ENCODE measurements around the gene TPRA1. TPM values are rescaled to one million over a fixed set of nuclear protein-coding genes. Genes with fewer than 3 reads are reported as not detected.
A peak's percentile ranks its signal among the peaks of the same experiment; 100 is the strongest.

The TPRA1 gene
- polyA plus RNA-seq, 1 donor from 2014 or later, result 23.7 TPM

DNA sequence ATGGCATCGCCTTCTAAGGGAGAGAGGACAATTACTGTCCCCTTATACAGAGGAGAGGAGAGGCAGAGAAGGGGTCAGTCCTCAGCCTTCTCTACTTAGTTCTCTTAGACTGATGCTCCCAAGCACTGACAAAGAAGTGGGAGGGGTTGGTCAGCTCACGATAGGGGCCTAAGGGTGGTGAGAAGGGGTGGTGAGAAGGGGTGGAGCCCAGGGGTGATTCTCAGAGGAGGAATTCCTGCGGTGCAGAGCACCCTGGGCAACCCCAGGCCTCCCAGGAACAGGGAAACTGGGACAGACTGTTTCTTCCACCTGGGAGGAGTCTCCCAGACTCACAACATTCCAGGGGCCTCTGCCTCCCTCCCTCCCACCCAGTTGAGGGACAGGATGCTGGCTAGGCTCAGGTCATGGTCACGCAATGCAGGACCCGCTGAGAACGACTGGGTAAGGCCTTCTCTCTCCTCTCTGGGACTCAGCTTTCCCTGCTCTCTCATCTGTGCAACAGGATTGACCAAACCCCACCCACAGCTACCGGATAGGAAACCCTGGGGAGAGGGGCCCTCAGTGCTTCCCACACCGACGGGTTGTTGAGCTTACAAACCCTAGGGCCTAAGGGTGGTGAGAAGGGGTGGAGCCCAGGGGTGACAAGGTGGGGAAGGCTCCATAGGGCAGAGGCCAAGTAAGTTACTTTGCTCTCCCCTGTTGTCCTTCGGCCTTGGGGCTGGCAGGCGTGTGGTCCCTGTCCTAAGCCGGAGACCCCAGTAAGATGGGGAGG, 1.5 kb downstream of the TPRA1 start:
- Mint-ChIP-seq H3K27ac (peak overlapping the region in 2 of 3 donors; percentile 12 to 85), H3K4me1 (peaks cover 22 to 32% (median 27%) of the 10 kb centered on the region in 3 donors), H3K4me3 (peak overlapping the region; percentile 80 to 96 (median 86)), H3K27me3 (no peaks in the 10 kb centered on the region), H3K36me3 (no peaks in the 10 kb centered on the region), H3K9me3 (no peaks in the 10 kb centered on the region)

DNA sequence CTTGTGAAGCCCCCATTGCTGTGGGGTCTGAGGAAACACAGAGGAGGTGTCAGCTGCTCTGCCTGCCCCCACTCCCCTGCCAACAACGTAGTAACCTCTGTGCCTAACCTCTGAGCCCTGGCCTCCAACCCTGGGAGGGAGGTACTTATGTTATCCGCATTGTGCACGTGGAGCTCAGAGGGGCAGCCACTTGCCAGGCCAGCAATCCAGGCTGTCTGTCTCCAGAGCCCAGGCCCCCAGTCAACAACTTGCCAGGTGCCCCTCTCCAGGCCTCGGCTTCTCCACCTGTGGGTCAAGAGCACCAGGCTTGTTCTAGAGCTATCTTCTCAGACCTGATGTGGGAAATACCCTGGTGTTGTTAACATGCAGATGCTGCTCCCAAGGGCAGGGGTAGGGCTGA, 2.7 kb downstream of the TPRA1 start:
- Mint-ChIP-seq H3K36me3 (peaks cover 2% of the 10 kb centered on the region), H3K9me3 (no peaks in the 10 kb centered on the region), H3K4me3 (no peak overlapping the region), H3K4me1 (peaks cover 22 to 32% (median 27%) of the 10 kb centered on the region in 3 donors), H3K27ac (no peak overlapping the region), H3K27me3 (no peaks in the 10 kb centered on the region)

DNA sequence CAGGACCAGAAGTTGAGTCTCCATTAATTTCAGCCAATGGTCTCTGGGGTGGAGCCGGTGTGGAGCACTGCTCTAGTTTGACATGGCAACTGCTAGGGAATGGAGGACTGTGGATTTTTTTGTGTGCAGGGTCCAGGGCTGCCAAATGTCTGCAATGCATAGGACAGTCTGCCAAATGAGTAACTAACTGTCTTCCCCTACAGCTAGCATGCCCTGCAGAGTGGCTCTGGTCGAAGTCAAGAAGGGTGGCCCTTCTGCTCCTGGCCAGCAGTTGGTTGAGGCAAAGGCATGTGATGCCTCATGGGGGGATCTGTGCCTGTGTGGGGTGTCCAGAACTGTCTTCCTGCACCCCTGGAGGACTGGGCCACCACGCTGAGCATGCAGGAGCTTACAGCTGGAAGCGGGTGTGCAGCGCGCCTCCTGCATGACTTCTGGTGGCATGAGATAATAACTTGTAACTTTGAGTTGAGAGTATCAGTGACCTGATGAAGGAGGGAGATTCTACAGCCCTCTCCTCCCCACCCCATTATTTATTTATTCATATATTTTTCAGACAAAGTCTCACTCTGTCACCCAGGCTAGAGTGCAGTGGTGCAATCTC, 4.6 kb downstream of the TPRA1 start:
- Mint-ChIP-seq H3K4me1 (peaks cover 21 to 23% (median 21%) of the 10 kb centered on the region in 3 donors), H3K36me3 (peaks cover 2% of the 10 kb centered on the region), H3K27me3 (no peaks in the 10 kb centered on the region), H3K4me3 (no peak overlapping the region), H3K27ac (no peak overlapping the region), H3K9me3 (no peaks in the 10 kb centered on the region)

DNA sequence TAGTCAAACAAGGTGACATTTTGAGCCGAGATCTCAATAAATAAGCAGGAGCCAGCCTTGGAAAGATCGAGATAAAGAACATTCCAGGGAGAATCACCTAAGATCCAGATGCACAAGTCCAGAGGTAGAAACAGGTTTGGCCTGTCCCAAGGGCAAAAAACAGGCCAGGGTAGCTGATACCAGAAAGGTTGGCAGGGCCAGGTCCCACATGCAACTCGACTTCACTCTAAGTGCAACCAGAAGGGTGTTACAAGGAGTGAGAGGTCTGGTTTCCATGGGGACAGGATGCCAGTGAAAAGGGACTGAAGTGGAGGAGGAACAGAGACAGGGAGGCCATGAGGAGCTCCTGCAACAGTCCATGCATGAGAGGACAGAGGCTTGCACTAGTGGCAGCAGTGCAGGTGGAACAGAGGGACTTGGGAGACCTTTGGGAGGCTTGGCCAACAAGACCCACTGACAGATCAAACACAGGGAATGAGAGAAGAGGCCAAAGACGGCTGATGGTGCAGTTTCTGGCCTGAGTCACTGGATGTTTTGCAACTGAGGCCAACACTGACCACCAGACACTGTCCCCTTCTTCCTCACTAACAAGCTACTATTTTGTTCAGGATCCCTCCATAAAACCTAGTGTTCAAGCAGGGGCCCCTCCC, 5.2 kb downstream of the TPRA1 start:
- peak overlapping the region in 1 of 3 donors; percentile 48 for H3K27ac Mint-ChIP-seq
- peaks cover 2% of the 10 kb centered on the region for H3K36me3 Mint-ChIP-seq
- H3K9me3 Mint-ChIP-seq, result no peaks in the 10 kb centered on the region
- peaks cover 17 to 22% (median 18%) of the 10 kb centered on the region in 3 donors for H3K4me1 Mint-ChIP-seq
- peak overlapping the region in 1 of 4 donors; percentile 82 for H3K4me3 Mint-ChIP-seq
- H3K27me3 Mint-ChIP-seq, result no peaks in the 10 kb centered on the region

DNA sequence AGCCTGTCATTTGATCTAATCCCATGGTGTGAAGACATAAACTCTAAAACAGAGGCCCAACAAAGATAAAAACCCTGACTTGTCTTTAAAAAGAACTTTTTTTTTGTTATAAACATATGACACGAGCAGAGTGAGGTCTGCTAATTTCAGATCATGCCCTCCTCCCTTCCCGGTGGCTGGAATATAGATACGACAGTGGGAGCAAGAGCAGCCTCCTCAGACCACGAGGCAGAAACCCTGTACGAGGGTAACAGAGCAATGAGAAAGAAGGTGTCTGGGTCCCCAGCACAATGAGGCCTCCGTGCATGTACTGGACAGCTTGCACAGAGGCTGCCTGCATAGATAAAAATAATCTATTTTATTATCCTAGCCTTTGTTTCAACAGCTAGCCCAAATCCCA, 5.8 kb downstream of the TPRA1 start:
- H3K4me1 Mint-ChIP-seq, result peaks cover 17 to 22% (median 18%) of the 10 kb centered on the region in 3 donors
- peak overlapping the region in 1 of 4 donors; percentile 82 for H3K4me3 Mint-ChIP-seq
- no peaks in the 10 kb centered on the region for H3K9me3 Mint-ChIP-seq
- H3K36me3 Mint-ChIP-seq, result peaks cover 2% of the 10 kb centered on the region
- H3K27ac Mint-ChIP-seq, result peak overlapping the region in 1 of 3 donors; percentile 48
- H3K27me3 Mint-ChIP-seq, result no peaks in the 10 kb centered on the region

DNA sequence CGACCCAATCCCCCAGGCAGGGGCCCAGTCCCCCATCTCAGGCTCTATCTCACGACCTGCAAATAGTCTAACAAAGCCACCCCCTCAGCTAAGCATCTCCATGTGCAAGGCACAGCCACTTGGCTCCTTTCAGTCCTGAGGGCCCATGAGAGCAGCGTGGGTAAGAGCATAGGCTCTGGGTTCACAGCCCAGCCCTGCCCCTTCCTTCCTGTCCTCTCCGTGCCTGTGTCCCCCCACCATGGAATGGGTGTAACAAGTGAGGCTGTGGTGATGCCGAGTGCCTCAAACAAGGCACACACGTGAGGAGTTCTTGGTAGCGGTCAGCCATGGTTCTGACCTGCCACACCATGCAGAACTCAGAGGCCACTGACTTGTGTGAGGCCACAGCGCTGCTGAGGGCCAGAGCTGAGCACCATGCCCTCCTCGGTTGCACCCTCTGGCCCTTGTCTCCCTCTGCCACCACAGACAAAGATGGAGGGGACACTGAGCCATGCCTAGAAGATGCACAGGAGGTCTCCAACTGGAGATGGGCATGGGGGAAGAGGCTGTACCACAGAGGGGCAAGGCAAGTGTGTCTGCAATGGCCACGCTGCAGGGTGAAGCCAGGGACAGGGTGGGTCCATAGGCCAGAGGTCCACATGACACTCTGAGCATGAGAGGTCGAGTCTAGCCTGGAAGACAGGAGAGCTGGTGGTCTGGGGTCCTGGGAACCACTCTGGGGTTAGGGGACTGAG, 10.0 kb downstream of the TPRA1 start:
- no peaks in the 10 kb centered on the region for H3K27me3 Mint-ChIP-seq
- no peaks in the 10 kb centered on the region for H3K9me3 Mint-ChIP-seq
- H3K27ac Mint-ChIP-seq, result peak overlapping the region in 1 of 3 donors; percentile 83
- peaks cover 2% of the 10 kb centered on the region for H3K36me3 Mint-ChIP-seq
- no peak overlapping the region for H3K4me3 Mint-ChIP-seq
- H3K4me1 Mint-ChIP-seq, result peaks cover 5 to 9% (median 5%) of the 10 kb centered on the region in 3 donors

DNA sequence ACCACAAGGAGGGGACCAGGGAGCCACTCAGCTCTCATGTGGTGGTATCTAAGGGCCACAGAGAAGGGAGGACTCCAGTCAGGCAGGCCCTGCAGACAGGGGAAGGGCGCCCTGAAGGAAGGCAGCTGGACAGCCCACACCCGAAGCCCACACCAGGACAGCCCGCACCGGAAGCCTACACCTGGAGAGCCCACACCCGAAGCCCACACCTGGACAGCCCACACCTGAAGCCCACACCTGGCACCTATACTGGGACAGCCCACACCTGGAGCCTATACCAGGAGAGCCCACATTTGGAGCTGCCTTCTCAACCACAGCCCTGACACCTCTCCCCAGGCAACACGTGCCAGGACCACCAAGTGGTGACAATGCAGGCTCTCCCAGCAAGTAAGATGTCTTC, 11.7 kb downstream of the TPRA1 start:
- H3K36me3 Mint-ChIP-seq, result peaks cover 4% of the 10 kb centered on the region
- peaks cover 4 to 10% (median 6%) of the 10 kb centered on the region in 3 donors for H3K4me1 Mint-ChIP-seq
- H3K27ac Mint-ChIP-seq, result peak overlapping the region in 1 of 3 donors; percentile 47
- no peaks in the 10 kb centered on the region for H3K9me3 Mint-ChIP-seq
- H3K27me3 Mint-ChIP-seq, result no peaks in the 10 kb centered on the region
- H3K4me3 Mint-ChIP-seq, result no peak overlapping the region

DNA sequence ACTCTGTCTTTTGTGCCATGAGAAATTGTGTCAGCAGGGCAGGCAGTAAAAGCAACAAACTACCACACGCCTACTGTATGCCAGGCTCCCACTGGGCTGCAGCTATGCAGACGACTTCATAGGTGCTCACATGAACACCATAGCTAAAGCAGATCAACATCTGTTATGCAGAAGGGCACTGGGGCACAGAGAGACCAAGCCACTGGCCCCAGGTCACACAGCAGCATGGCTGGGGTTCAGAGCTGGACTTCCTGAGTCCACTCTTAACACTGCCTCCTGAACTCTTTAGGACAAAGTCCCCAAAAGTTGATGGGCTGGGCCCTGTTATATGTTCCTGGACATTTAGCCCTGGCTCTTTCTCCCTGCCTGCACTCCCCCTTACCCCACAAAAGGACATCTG, 12.4 kb downstream of the TPRA1 start:
- Mint-ChIP-seq H3K9me3 (no peaks in the 10 kb centered on the region), H3K4me1 (peaks cover 4 to 10% (median 6%) of the 10 kb centered on the region in 3 donors), H3K27ac (peak overlapping the region in 1 of 3 donors; percentile 47), H3K36me3 (peaks cover 2% of the 10 kb centered on the region), H3K4me3 (no peak overlapping the region), H3K27me3 (no peaks in the 10 kb centered on the region)

DNA sequence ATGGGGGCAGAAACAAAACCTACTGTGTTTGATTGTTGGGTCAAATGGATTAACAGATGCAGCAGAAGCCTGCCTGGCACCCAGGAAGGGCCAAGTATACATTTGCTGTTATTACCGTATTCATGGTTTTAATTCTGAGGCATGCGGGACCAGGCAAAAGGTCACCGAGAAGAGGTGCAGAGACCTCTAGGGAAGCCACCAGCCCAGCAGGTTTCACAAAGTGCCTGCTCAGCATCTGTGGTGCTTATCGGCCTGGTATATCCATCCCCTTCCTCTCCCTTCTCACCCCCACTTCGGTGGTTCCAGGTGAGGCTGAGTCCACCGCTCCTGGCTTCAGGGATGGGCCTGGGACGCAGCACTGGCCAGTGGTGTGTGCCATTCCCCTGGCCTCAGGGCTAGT, 13.1 kb downstream of the TPRA1 start:
- Mint-ChIP-seq H3K4me1 (peaks cover 4 to 10% (median 6%) of the 10 kb centered on the region in 3 donors), H3K27ac (no peak overlapping the region)

DNA sequence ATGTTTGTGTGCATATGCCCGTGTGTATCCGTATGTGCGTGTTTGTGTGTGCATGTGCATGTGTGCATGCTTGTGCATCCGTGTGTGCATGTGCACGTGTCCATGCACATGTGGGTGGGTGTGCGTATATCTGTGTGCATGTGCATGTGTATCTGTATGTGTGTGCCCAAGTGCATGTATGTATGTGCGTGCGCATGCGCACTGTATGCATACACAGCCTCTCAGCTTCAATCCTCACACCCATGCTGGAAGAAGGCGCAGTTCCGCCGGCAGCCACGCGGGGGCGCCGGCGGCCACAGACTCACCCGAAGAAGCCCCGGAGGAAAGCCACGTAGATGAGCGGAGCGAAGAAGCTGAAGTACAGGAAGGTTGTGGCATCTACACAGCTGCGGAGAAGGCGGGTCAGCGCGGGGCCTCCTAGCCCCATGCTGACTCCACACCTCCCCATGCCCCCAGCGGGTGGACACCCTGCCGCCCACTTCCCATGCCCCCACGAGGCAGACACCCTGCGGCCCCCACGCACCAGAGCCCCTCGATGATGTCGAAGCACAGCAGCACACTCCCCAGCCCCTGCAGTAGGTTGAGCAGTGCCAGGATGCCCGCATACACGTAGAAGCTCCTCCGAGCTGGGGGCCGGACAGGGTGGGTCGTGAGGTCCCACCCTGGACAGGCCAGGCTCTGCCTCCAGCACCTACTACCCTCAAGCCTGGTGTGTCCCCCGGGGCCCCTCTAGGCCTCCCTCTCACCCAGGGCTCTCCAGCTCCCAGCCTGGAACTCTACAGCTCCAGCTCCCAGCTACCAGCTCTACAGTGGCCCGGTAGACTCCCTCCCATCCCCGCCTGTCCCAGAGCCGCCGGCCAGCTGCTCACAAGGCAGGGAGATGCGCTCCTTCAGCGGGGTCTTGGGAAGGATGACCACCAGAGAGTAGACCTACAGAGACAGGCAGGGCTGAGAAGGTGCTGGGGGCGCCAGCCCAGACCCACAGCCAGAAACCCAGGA, 15.4 kb downstream of the TPRA1 start:
- H3K4me3 Mint-ChIP-seq, result peak overlapping the region in 3 of 4 donors; percentile 9 to 38 (median 25)
- H3K36me3 Mint-ChIP-seq, result peaks cover 2% of the 10 kb centered on the region
- peak overlapping the region in 2 of 3 donors; percentile 10 to 49 for H3K27ac Mint-ChIP-seq
- H3K9me3 Mint-ChIP-seq, result peaks cover 0 to 5% (median 0%) of the 10 kb centered on the region in 3 donors
- H3K4me1 Mint-ChIP-seq, result peaks cover 4 to 8% (median 6%) of the 10 kb centered on the region in 3 donors
- H3K27me3 Mint-ChIP-seq, result no peaks in the 10 kb centered on the region

More for the DNA sequence above, 13.1 kb downstream of the TPRA1 start:
- H3K9me3 Mint-ChIP-seq, result no peaks in the 10 kb centered on the region
- peaks cover 2% of the 10 kb centered on the region for H3K36me3 Mint-ChIP-seq
- no peaks in the 10 kb centered on the region for H3K27me3 Mint-ChIP-seq
- H3K4me3 Mint-ChIP-seq, result no peak overlapping the region

DNA sequence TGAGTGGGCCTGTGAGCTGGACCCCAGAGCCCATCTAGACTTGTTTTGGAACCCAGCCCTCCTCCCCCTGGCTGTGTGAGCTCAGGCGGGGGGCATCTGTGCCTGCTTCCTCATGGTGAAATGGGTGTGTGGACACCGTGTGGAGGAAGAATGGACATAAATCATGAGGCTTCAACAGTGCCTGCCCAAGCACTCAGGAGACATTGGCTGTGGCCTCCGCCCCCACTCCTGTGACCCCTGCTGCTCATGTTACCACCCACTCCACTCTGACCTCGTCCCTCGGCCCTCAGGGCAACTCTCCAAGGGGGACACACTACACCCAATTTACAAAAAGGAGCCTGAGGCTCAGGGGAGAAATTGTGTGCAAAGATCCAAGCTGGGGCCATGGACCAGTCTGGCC, 16.6 kb downstream of the TPRA1 start:
- no peaks in the 10 kb centered on the region for H3K27me3 Mint-ChIP-seq
- H3K9me3 Mint-ChIP-seq, result peaks cover 0 to 5% (median 0%) of the 10 kb centered on the region in 3 donors
- H3K36me3 Mint-ChIP-seq, result peaks cover 2% of the 10 kb centered on the region
- peaks cover 4 to 6% (median 5%) of the 10 kb centered on the region in 3 donors for H3K4me1 Mint-ChIP-seq
- no peak overlapping the region for H3K27ac Mint-ChIP-seq
- no peak overlapping the region for H3K4me3 Mint-ChIP-seq

DNA sequence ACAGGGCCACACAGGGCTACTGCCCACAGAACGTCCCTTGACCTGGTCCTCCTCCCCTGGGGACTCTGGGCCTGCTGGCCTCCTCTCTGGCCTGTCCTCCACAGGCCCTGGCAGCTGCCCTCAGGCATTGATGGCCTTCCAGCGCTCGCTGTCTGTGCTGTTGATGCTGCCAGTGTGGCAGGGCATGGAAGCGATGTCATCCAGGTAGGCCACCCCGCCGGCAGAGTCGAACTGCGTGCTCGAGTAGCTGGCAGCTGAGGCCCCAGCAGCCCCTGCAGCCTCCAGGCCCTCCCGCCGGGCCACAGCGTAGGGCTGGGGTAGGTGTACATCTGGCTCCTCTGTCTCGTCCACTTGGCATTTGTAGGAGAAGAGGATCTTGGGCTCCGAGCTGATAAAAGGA, 17.1 kb downstream of the TPRA1 start:
- Mint-ChIP-seq H3K9me3 (peaks cover 0 to 5% (median 0%) of the 10 kb centered on the region in 3 donors), H3K36me3 (peaks cover 2% of the 10 kb centered on the region), H3K27ac (no peak overlapping the region), H3K4me1 (peaks cover 4 to 6% (median 5%) of the 10 kb centered on the region in 3 donors), H3K4me3 (no peak overlapping the region), H3K27me3 (no peaks in the 10 kb centered on the region)

DNA sequence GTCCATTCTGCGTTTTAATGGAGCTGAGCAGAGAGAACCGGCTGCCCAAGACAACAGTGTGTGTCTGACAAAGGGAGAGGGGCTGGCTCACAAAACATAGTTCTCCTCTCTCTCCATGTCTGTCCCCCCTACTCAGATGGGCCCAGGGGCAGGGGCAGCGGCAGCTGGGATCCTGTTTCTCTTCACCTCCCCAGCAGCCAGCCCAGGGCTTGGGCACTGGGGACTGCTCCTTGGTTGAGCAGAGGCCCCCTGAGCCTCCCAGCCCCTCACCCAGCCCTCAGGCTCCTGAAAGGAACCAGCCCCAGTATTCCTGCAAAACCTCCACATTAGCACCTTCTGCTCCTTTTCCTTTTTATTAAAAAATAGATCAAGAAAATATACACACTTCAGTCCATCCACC, 17.8 kb downstream of the TPRA1 start:
- H3K4me3 Mint-ChIP-seq, result no peak overlapping the region
- no peak overlapping the region for H3K27ac Mint-ChIP-seq
- H3K9me3 Mint-ChIP-seq, result peaks cover 0 to 5% (median 0%) of the 10 kb centered on the region in 3 donors
- H3K4me1 Mint-ChIP-seq, result peaks cover 4 to 6% (median 5%) of the 10 kb centered on the region in 3 donors
- H3K36me3 Mint-ChIP-seq, result peaks cover 2% of the 10 kb centered on the region
- H3K27me3 Mint-ChIP-seq, result peaks cover 1% of the 10 kb centered on the region
